ENCODE measurements around the gene ACIN1. TPM values are rescaled to one million over a fixed set of nuclear protein-coding genes. Genes with fewer than 3 reads are reported as not detected.

Gene ACIN1
- total and polyA plus RNA-seq, 12 donors, result 73.1 to 431 (median 133) TPM

DNA sequence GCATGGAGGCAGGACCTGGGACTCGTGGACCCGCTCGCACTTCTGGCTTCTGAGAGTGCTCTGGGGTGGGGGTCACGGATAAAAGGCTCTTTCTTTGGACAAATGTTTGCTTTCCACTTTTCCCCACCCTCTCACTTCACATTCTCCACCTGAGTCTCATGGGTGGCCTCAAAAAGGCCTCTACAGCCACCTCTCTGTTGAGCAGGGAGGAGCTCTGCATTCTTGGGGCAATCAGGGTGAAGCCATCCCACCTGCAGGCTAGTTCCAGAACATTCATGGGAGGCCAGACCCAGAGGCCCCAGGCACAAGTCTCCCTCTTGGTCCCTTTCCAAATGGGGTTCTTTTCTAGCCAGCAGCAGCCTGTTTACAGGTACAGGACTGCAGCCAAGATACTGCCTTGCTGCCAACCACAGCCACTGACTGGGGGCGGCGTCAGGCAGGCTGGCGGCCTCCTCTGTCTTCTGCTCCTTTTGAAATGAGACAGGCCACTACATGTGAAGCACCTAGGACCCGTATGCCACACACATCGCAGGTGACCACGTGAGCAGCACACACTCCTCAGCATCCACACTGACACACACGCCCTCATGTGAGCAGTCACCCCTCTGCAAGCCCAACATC is 42.4 kb upstream of the ACIN1 start:
- no peaks in the 10 kb centered on the region for H3K9me3 ChIP-seq (replicated peaks in 1 of 3)
- no peak overlapping the region for H3K4me3 ChIP-seq
- no peaks in the 10 kb centered on the region for H3K27me3 ChIP-seq
- H3K4me1 ChIP-seq (replicated peaks in 1 of 2), result no peaks in the 10 kb centered on the region
- TF ChIP-seq, protein P1, sequence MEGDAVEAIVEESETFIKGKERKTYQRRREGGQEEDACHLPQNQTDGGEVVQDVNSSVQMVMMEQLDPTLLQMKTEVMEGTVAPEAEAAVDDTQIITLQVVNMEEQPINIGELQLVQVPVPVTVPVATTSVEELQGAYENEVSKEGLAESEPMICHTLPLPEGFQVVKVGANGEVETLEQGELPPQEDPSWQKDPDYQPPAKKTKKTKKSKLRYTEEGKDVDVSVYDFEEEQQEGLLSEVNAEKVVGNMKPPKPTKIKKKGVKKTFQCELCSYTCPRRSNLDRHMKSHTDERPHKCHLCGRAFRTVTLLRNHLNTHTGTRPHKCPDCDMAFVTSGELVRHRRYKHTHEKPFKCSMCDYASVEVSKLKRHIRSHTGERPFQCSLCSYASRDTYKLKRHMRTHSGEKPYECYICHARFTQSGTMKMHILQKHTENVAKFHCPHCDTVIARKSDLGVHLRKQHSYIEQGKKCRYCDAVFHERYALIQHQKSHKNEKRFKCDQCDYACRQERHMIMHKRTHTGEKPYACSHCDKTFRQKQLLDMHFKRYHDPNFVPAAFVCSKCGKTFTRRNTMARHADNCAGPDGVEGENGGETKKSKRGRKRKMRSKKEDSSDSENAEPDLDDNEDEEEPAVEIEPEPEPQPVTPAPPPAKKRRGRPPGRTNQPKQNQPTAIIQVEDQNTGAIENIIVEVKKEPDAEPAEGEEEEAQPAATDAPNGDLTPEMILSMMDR (IDR thresholded peaks at IDR 0.05), result no peak
- TF ChIP-seq POLR2A (IDR thresholded peaks at IDR 0.05), result no peak
- peaks cover 0 to 39% of the 10 kb centered on the region in 2 donors for H3K36me3 ChIP-seq (replicated peaks in 1 of 2)
- intact Hi-C loops (cut with DNase I), result no loop called here
- H3K27ac ChIP-seq, result no peak overlapping the region
- WGBS, 4 donors, result 90 to 92% (median 91%) methylated on average over 9 to 11 of the region's 11 CpGs
- no peak for DNase-seq

GRCh38 chr14:23136566-23137133 is 41.7 kb upstream of the ACIN1 start:
- no peaks in the 10 kb centered on the region for H3K27me3 ChIP-seq
- 88 to 91% (median 90%) methylated on average over 8 to 16 of the region's 16 CpGs for WGBS, 4 donors
- intact Hi-C loops (cut with DNase I), result no loop called here
- DNase-seq, result no peak
- TF ChIP-seq, protein P1 (IDR thresholded peaks at IDR 0.05), result no peak
- no peak for TF ChIP-seq POLR2A (IDR thresholded peaks at IDR 0.05)
- no peak overlapping the region for H3K27ac ChIP-seq
- no peak overlapping the region for H3K4me3 ChIP-seq
- H3K9me3 ChIP-seq (replicated peaks in 1 of 3), result no peaks in the 10 kb centered on the region
- no peaks in the 10 kb centered on the region for H3K4me1 ChIP-seq (replicated peaks in 1 of 2)
- H3K36me3 ChIP-seq (replicated peaks in 1 of 2), result peaks cover 0 to 39% of the 10 kb centered on the region in 2 donors

GRCh38 chr14:23132970-23133369 is 38.0 kb upstream of the ACIN1 start:
- H3K27me3 ChIP-seq, result no peaks in the 10 kb centered on the region
- H3K27ac ChIP-seq, result no peak overlapping the region
- H3K9me3 ChIP-seq (replicated peaks in 1 of 3), result no peaks in the 10 kb centered on the region
- H3K36me3 ChIP-seq (replicated peaks in 1 of 2), result peaks cover 0 to 21% of the 10 kb centered on the region in 2 donors
- intact Hi-C loops (cut with DNase I), result no loop called here
- no peak for DNase-seq
- 85 to 90% (median 88%) methylated on average over 8 of the region's 8 CpGs for WGBS, 4 donors
- no peak overlapping the region for H3K4me3 ChIP-seq
- TF ChIP-seq, protein P1 (IDR thresholded peaks at IDR 0.05), result no peak
- TF ChIP-seq POLR2A (IDR thresholded peaks at IDR 0.05), result no peak
- H3K4me1 ChIP-seq (replicated peaks in 1 of 2), result peaks cover 0 to 6% of the 10 kb centered on the region in 2 donors

GRCh38 chr14:23131482-23131881 is 36.5 kb upstream of the ACIN1 start:
- no peaks in the 10 kb centered on the region for H3K27me3 ChIP-seq
- no peak overlapping the region for H3K27ac ChIP-seq
- peaks cover 0 to 11% of the 10 kb centered on the region in 2 donors for H3K36me3 ChIP-seq (replicated peaks in 1 of 2)
- H3K9me3 ChIP-seq (replicated peaks in 1 of 3), result no peaks in the 10 kb centered on the region
- 91 to 100% (median 96%) methylated on average over 4 to 5 of the region's 5 CpGs for WGBS, 4 donors
- H3K4me3 ChIP-seq, result no peak overlapping the region
- TF ChIP-seq POLR2A (IDR thresholded peaks at IDR 0.05), result no peak
- TF ChIP-seq, protein P1 (IDR thresholded peaks at IDR 0.05), result no peak
- H3K4me1 ChIP-seq (replicated peaks in 1 of 2), result peaks cover 0 to 6% of the 10 kb centered on the region in 2 donors
- intact Hi-C loops (cut with DNase I), result no loop called here
- DNase-seq, result no peak
